ENCODE data around the gene ACYP1. TPM values are rescaled to one million over a fixed set of nuclear protein-coding genes. Genes with fewer than 3 reads are reported as not detected.
"Not testable (repeated sequence)": the region's sequence is repeated elsewhere in the genome, so short reads cannot be mapped to it uniquely, and the experiment has no call there.

Gene ACYP1
- polyA plus RNA-seq, 3 donors = 26.0 to 56.2 (median 43.5) TPM

GRCh38 chr14:75070383-75070782 is 6.6 kb upstream of the ACYP1 start:
- no peak for DNase-seq

GRCh38 chr14:75069811-75070145 is 6.0 kb upstream of the ACYP1 start:
- no peak for DNase-seq

- DNase-seq = peak; percentile 90
Measured at GRCh38 chr14:75069121-75069810, 5.4 kb upstream of the ACYP1 start, which contains the start of gene ZC2HC1C. TSS of gene ZC2HC1C (plus strand) at chr14:75069641. CDS start at chr14:75070574, 933 bp downstream.

DNA sequence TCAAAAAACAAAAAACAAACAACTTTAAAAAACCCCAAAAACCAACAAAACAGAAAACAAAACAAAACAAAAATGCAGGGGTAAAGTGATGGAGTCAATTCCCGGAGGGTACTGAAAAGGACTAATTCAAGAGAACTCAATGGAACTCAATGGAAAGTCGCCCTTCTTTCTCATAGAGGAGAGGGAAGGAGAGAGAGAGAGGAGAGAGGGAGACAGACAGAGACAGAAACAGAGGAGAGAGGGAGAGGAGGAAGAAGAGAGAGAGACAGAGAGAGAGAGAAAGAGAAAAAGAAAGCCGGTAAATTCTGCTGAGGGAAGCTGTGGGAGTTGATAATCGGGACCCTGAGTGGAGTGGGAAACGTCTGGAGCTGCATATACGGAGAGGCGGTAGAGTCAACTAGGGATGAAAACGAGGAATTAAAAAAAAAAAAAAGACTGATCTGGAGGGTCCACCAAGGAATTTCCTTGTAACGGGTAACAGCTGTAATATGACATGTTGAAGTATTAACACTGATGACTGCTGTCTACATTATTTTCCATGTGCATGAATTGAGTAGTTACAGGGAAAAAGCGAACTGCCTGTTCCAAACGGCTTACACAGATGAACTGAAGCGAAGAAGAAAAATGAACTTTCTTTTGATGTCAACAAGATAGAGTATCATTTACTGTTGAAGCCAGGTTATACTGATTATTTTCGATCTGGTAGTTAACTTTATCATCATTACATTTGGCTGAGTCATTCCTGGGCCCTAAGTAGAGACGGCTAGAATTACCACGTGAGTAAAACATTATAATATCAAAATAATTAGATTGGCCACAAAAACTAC is 4.7 kb upstream of the ACYP1 start:
- no peak for DNase-seq

- not testable (repeated sequence) for DNase-seq
Measured at GRCh38 chr14:75067765-75068164, 3.9 kb upstream of the ACYP1 start.

DNA sequence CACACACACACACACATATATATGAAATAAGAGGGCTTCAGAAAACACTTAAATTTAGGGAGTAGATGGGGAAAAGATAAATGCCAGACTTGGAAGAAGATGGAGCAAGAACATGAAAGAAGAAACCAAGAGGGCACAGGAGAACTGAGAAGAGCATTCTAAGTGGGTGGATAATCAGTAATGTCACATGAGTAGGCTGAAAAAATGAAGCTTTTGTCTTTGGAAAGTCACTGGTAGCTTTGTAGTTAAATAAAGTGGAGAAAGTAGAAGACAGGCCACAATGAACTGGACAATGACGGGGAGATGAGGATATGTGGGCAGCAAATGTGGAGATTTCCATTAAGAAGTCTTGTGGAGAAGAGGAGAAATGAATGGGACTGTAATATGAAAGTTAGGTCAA is 3.4 kb upstream of the ACYP1 start:
- DNase-seq = no peak

- no peak for DNase-seq
Measured at GRCh38 chr14:75066691-75067090, 2.9 kb upstream of the ACYP1 start.

DNA sequence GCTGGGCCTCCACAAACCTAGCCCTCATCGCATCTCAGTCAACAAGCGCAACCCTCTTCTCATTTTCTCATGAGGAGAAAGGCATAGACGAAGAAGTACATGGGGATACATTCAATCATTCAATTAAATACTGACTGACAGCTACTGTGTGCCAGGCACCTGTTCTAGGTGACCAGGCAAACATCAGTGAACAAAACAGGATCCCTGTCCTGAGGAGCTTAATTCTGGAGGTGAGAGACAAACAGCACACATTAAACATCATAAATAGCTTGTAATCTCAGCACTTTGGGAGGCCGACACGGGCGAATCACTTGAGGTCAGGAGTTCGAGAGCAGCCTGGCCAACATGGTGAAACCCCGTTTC is 362 bp upstream of the ACYP1 start:
- DNase-seq = no peak

DNA sequence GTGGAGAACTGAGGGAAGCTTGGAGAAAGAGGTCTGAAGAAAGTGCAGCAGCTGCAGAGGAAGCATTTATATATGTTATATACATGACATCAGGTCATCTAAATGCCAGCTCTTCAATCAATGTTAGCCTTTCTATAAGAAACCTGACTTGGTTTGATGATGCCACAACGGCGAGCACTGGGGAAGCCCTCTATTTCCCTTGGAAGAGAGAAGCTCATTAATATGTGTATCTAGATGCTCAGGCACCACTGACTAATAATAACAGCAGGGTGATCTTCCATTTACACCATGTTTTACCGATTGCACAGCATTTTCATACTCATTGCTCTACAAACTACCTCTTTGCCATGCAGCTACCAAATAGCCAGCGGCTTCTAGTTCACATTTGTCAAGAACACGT is 811 bp downstream of the ACYP1 start:
- no peak for DNase-seq

GRCh38 chr14:75060420-75060819 is 3.4 kb downstream of the ACYP1 start:
- no peak for DNase-seq

DNA sequence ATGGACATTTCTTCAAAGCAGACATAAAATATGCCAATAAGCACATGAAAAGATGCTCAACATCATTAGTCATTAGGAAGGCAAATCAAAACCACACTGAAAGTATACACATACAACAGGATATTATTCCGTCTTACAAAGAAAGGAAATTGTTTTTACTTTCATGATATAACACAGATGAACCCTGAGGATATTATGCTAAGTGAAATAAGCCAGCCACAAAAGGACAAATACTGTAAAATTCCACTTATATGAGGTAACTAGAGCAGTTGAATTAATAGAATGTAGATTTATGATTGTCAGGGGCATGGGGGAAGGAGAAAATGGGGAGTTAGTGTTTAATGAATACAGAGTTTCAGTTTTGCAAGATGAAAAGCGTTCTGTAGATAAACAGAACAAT is 4.2 kb downstream of the ACYP1 start:
- DNase-seq = no peak

GRCh38 chr14:75054421-75054820 is 9.4 kb downstream of the ACYP1 start:
- no peak for DNase-seq

DNA sequence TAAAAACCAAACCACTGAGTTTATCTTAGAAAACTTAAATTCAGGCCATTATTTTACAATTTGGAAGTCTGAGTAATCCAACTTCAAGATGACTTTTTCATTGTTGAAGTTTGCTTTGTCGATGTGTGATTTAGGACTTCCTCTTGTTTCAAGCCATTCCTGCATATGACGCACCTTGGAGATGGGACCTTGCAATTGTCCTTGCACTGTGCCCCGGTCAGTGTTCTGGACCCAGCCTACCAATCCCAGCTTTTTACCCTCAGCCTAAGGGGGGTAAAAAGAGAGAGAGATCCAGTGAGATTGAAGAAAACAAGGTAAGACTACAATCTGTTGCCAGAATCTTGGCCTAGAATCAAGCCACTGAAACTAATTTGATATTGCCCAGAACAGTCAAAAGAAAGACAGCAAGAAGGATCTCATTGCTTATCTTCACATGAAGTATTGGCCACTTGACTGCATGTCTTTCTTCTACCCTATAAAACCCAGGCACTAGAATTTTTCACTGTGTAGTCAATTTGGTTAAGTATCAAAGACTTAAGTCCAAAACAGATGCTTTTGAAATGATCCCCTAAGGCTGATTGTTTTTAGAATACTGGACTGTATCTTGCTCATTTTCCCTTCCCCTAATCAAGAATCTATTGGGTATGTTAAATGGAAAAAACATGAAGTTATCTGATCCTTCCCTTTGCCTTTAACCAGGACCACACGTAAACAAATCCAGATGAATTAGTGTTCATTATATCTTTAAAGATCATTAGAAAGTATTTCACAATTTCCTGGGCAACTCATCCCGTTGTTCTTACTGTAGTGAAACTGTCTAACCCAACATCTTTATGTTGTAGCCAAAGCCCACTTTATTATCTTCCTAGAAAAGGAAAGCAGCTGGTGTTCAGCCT is 10.2 kb downstream of the ACYP1 start:
- no peak for DNase-seq

- DNase-seq = no peak
Measured at GRCh38 chr14:75051556-75051899, 12.3 kb downstream of the ACYP1 start.

- DNase-seq = peak; percentile 89
Measured at GRCh38 chr14:75050852-75051555, 12.8 kb downstream of the ACYP1 start, which contains the start of gene MLH3. TSS of gene MLH3 (minus strand) at chr14:75051467. CDS start at chr14:75049655, 1,812 bp downstream.

GRCh38 chr14:75049731-75050201 is 14.1 kb downstream of the ACYP1 start:
- no peak for DNase-seq

DNA sequence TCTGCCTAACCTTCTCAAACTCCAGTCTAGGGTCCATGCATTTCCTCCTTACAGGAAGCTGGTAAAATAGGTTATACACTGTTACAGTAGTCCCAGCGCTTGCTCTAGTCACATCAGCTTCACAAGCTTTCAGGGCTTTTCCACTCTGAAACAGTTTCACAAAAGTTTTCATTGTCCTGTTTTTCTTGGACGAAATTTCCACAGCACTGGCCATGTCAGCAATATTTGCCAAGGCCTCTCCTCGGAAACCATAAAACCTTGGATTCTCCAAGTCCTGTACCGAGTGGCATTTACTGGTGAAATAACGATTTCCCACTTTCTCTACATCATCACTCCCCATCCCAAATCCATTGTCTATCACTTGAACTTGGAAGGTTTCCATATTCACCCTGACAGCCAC is 14.7 kb downstream of the ACYP1 start:
- no peak for DNase-seq

DNA sequence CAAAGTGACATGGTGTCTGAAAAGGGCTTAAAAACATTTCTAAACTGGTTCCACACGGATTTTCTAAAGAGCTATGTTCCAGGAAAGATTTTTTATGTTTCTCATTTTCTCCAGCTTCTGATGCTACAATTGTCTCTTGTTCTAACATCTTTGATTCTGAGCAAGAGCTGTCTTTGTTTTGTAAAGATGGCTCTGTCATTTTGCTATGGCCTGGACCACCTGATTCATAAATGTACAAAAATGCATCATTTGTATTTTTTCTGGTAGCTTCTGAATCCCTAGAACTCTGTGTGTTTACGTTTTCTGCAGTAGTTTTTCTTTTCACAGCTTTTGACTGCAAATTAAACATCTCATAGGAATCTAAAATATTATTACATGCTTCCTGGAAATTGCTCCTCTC is 15.7 kb downstream of the ACYP1 start:
- no peak for DNase-seq

GRCh38 chr14:75047506-75047905 is 16.3 kb downstream of the ACYP1 start:
- DNase-seq = no peak

- DNase-seq = no peak
Measured at GRCh38 chr14:75046899-75047298, 16.9 kb downstream of the ACYP1 start.

GRCh38 chr14:75046275-75046674 is 17.5 kb downstream of the ACYP1 start:
- no peak for DNase-seq

- DNase-seq = no peak
Measured at GRCh38 chr14:75044752-75045151, 19.1 kb downstream of the ACYP1 start.

All from renal pelvis (tissue), 4 donors.